Nephron (organoid): Measurements from ENCODE around the gene TXNRD3.

ENCODE experiments used
- H3K27ac Mint-ChIP-seq, 3 experiments: 2 replicates each; pipeline ENCODE4 v1.8.0; 2020; ENCODE audit warnings: mixed read lengths in 3 of 3, mild to moderate bottlenecking in 2 of 3, moderate library complexity in 1 of 3
- H3K27me3 Mint-ChIP-seq: 2 replicates; pipeline ENCODE4 v1.8.0; 2021; ENCODE audit warnings: low read depth, mild to moderate bottlenecking, moderate library complexity, mixed read lengths
- H3K36me3 Mint-ChIP-seq: 2 replicates; pipeline ENCODE4 v1.8.0; 2020; ENCODE audit warnings: low read depth, mixed read lengths
- H3K4me1 Mint-ChIP-seq: 2 replicates; pipeline ENCODE4 v1.8.0; 2020; ENCODE audit warnings: mixed read lengths
- H3K4me3 Mint-ChIP-seq, 3 experiments: 2 replicates each; pipeline ENCODE4 v1.8.0; 2020; ENCODE audit warnings: mild to moderate bottlenecking in 3 of 3, mixed read lengths in 3 of 3, moderate library complexity in 2 of 3
- H3K9me3 Mint-ChIP-seq: 2 replicates; pipeline ENCODE4 v1.8.0; 2020; ENCODE audit warnings: mixed read lengths
- CTCF ChIP-seq, 3 experiments: fragments of 200-600 bp; sonication (generic); IDR thresholded peaks; one replicate each; pipeline ENCODE4 v1.5.0; 2021; ENCODE audit warnings: antibody characterized with exemption in 3 of 3; ENCODE audit not compliant: unreplicated experiment in 3 of 3

The TXNRD3 gene

DNA sequence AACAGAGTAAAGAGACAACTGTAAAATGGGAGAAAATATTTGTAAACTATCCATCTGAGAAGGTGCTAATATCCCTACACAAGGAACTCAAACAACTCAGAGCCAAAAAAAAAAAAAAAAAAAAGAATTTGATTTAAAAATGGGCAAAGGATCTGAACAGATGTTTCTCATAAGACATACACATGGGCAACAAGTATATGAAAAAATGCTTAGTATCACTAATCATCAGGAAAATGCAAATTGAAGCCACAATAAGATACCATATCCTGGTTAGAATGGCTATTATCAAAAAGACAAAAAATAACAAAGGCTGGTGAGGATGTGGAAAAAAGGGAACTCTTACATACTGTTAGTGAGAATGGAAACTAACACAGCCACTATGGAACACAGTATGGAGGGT is 36.2 kb downstream of the TXNRD3 start:
- no peak for TF ChIP-seq CTCF (IDR thresholded peaks at IDR 0.05; ENCODE audit: unreplicated experiment in 3 of 3)
- no peak overlapping the region for H3K4me3 Mint-ChIP-seq
- no peak overlapping the region for H3K27ac Mint-ChIP-seq
- H3K36me3 Mint-ChIP-seq: peaks cover 46% of the 10 kb centered on the region
- no peaks in the 10 kb centered on the region for H3K27me3 Mint-ChIP-seq
- no peaks in the 10 kb centered on the region for H3K4me1 Mint-ChIP-seq
- no peaks in the 10 kb centered on the region for H3K9me3 Mint-ChIP-seq

DNA sequence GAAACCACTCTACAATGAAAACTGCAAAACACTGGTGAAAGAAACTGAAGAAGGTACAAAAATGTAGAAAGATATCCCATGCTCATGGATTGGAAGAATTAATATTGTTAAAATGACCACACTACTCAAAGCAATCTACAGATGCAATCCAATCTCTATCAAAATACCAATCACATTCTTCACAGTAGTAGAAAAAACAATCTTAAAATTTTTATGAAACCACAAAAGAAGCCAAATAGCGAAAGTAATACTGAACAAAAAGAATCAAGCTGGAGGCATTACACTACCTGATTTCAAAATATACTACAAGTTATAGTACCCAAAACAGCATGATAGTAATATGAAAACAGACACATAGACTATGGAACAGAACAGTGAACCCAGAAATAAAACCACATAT is 36.9 kb downstream of the TXNRD3 start:
- H3K36me3 Mint-ChIP-seq: peaks cover 43% of the 10 kb centered on the region
- no peaks in the 10 kb centered on the region for H3K4me1 Mint-ChIP-seq
- no peak overlapping the region for H3K27ac Mint-ChIP-seq
- TF ChIP-seq CTCF (IDR thresholded peaks at IDR 0.05; ENCODE audit: unreplicated experiment in 3 of 3): no peak
- H3K9me3 Mint-ChIP-seq: no peaks in the 10 kb centered on the region
- H3K4me3 Mint-ChIP-seq: no peak overlapping the region
- H3K27me3 Mint-ChIP-seq: no peaks in the 10 kb centered on the region

DNA sequence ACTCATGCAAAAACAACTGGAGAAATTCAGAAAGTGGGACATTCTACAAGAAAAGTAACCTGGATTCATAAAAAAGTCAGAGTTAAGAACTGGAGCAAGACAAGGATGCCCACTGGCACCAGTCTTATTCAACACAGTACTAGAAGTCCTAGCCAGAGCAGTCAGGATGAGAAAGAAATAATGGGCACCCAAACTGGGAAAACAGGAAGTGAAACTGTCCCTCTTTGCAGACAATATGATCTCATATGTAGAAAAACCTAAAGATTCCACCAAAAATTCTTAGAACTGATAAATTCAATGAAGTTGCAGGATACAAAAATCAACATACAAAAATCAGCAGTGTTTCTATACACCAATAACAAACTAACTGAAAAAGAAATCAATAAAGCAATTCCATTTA is 37.4 kb downstream of the TXNRD3 start:
- Mint-ChIP-seq H3K27me3 (no peaks in the 10 kb centered on the region), H3K9me3 (no peaks in the 10 kb centered on the region), H3K27ac (no peak overlapping the region), H3K4me3 (no peak overlapping the region), H3K36me3 (peaks cover 43% of the 10 kb centered on the region), H3K4me1 (no peaks in the 10 kb centered on the region)
- TF ChIP-seq CTCF (IDR thresholded peaks at IDR 0.05; ENCODE audit: unreplicated experiment in 3 of 3): no peak

GRCh38 chr3:126616931-126617330 is 38.0 kb downstream of the TXNRD3 start:
- no peak for TF ChIP-seq CTCF (IDR thresholded peaks at IDR 0.05; ENCODE audit: unreplicated experiment in 3 of 3)
- Mint-ChIP-seq H3K36me3 (peaks cover 43% of the 10 kb centered on the region), H3K27ac (no peak overlapping the region), H3K4me1 (no peaks in the 10 kb centered on the region), H3K9me3 (no peaks in the 10 kb centered on the region), H3K27me3 (no peaks in the 10 kb centered on the region), H3K4me3 (no peak overlapping the region)

DNA sequence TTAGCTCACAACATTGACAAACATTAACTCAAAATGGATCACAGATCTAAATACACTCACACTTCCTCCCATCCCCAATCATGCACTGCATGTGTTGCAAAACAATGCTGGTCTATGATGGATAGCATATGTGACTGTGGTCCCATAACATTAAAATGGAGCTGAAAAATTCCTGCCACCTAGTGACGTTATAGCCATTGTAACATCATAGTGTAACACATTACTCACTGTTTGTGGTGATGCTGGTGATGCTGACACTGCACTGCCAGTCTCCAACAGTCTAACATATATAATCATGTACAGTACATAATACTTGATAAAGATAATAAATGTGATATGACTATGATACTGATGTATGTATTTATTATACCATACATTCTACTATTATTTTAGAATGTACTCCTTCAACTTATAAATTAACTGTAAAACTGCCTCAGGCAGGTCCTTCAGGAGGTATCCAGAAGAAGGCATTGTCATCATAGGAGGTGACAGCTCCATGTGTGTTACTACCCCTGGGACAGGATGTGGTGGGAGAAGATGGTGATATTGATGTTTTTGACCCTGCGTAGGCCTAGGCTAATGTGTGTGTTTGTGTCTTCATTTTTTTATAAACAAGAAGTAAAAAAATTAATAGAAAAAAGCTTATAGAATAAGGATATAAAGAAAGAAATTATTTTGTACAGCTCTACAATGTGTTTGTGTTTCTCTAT is 41.3 kb downstream of the TXNRD3 start:
- no peak overlapping the region for H3K4me3 Mint-ChIP-seq
- no peak for TF ChIP-seq CTCF (IDR thresholded peaks at IDR 0.05; ENCODE audit: unreplicated experiment in 3 of 3)
- H3K27ac Mint-ChIP-seq: no peak overlapping the region
- H3K9me3 Mint-ChIP-seq: no peaks in the 10 kb centered on the region
- H3K36me3 Mint-ChIP-seq: peaks cover 37% of the 10 kb centered on the region
- H3K27me3 Mint-ChIP-seq: no peaks in the 10 kb centered on the region
- no peaks in the 10 kb centered on the region for H3K4me1 Mint-ChIP-seq

GRCh38 chr3:126612479-126613205 is 42.3 kb downstream of the TXNRD3 start:
- Mint-ChIP-seq H3K27ac (no peak overlapping the region), H3K9me3 (no peaks in the 10 kb centered on the region)

More at GRCh38 chr3:126612479-126613205, 42.3 kb downstream of the TXNRD3 start:
- H3K27me3 Mint-ChIP-seq: no peaks in the 10 kb centered on the region
- H3K4me1 Mint-ChIP-seq: no peaks in the 10 kb centered on the region
- TF ChIP-seq CTCF (IDR thresholded peaks at IDR 0.05; ENCODE audit: unreplicated experiment in 3 of 3): no peak
- peaks cover 31% of the 10 kb centered on the region for H3K36me3 Mint-ChIP-seq
- H3K4me3 Mint-ChIP-seq: no peak overlapping the region
